Common myeloid progenitor, CD34-positive (primary cell): Measurements from ENCODE around the gene STAT3.
"Not testable (repeated sequence)": the region's sequence is repeated elsewhere in the genome, so short reads cannot be mapped to it uniquely, and the experiment has no call there.

Experiments used
- CTCF ChIA-PET: fragments of 350-600 bp; sonication (Branson Sonifier 250); formaldehyde crosslinking; loops from one replicate; lab custom pipeline; 2021; ENCODE audit warnings: antibody characterized with exemption; lab: Charles Lee
- POLR2A ChIA-PET: fragments of 350-600 bp; sonication (Branson Sonifier 250); formaldehyde crosslinking; loops from one replicate; lab custom pipeline; 2021; ENCODE audit warnings: antibody characterized with exemption; lab: Charles Lee
- DNase-seq, 3 donors: peaks; one replicate each; pipeline versions ENCODE4 v3.0.0 to v3.0.0-alpha.2; 2013
- H3K27ac ChIP-seq, 2 experiments: 1 replicate in 1 of 2; 2 replicates in 1 of 2; pipeline ENCODE4 v1.7.0; 2013; ENCODE audit warnings: inconsistent platforms in 2 of 2, low read length in 2 of 2, mild to moderate bottlenecking in 2 of 2, low read depth in 1 of 2, moderate library complexity in 1 of 2; ENCODE audit not compliant: severe bottlenecking in 2 of 2, insufficient read depth in 1 of 2, poor library complexity in 1 of 2
- H3K27me3 ChIP-seq, 5 experiments: replicated peaks in 2 of 5; 1 replicate in 3 of 5; 2 replicates in 2 of 5; pipeline versions ENCODE4 v1.6.1 to v1.7.0; 2013; ENCODE audit warnings: low read length in 4 of 5, mild to moderate bottlenecking in 2 of 5, moderate library complexity in 2 of 5, inconsistent platforms in 1 of 5; ENCODE audit not compliant: insufficient read depth in 5 of 5, control insufficient read depth in 4 of 5
- H3K36me3 ChIP-seq, 4 experiments: 1 replicate in 2 of 4; 2 replicates in 2 of 4; pipeline versions ENCODE4 v1.6.1 to v1.7.0; 2013; ENCODE audit warnings: low read length in 3 of 4, control low read depth in 1 of 4, mild to moderate bottlenecking in 1 of 4; ENCODE audit not compliant: control insufficient read depth in 4 of 4, insufficient read depth in 4 of 4
- H3K4me1 ChIP-seq, 4 experiments: 1 replicate in 3 of 4; 2 replicates in 1 of 4; pipeline versions ENCODE4 v1.6.1 to v1.7.1; 2013; ENCODE audit warnings: low read length in 3 of 4, mild to moderate bottlenecking in 3 of 4, control low read depth in 1 of 4, inconsistent platforms in 1 of 4, moderate library complexity in 1 of 4; ENCODE audit not compliant: control insufficient read depth in 4 of 4, insufficient read depth in 4 of 4; ENCODE audit errors: control extremely low read depth in 1 of 4
- H3K4me3 ChIP-seq, 7 experiments: 1 replicate in 4 of 7; 2 replicates in 3 of 7; pipeline versions ENCODE4 v1.5.1 to v1.7.0; 2013; ENCODE audit warnings: mild to moderate bottlenecking in 7 of 7, low read length in 6 of 7, moderate library complexity in 6 of 7, inconsistent platforms in 2 of 7, low read depth in 2 of 7, control low read depth in 1 of 7; ENCODE audit not compliant: insufficient read depth in 4 of 7, control insufficient read depth in 1 of 7; ENCODE audit errors: extremely low read depth in 1 of 7
- H3K9me3 ChIP-seq, 5 experiments: 1 replicate in 4 of 5; 2 replicates in 1 of 5; pipeline versions ENCODE4 v1.6.1 to v1.7.1; 2013; ENCODE audit warnings: low read length in 4 of 5, mild to moderate bottlenecking in 2 of 5, inconsistent platforms in 1 of 5, low read depth in 1 of 5, moderate library complexity in 1 of 5; ENCODE audit not compliant: control insufficient read depth in 4 of 5, insufficient read depth in 2 of 5; ENCODE audit errors: control extremely low read depth in 1 of 5
- WGBS: methylation state at CpG from one replicate; pipeline ENCODE4 v1.1.5; 2013; ENCODE audit not compliant: insufficient coverage; 5-methylcytosine and 5-hydroxymethylcytosine counted together

The STAT3 gene

GRCh38 chr17:42268236-42268635 lies 120.0 kb downstream of the STAT3 start:
- H3K4me3 ChIP-seq, result no peak overlapping the region
- no peaks in the 10 kb centered on the region for H3K9me3 ChIP-seq
- POLR2A ChIA-PET, result interaction anchor here (1.4 kb wide), 1 partner anchor 20 kb away, joined by 5 read pairs; the partner anchor contains the start of gene STAT5A
- no peak for DNase-seq
- CTCF ChIA-PET, result interaction anchor here (0.7 to 2.7 kb wide), 7 partner anchors 10 to 46 kb away, joined by 3 to 10 read pairs (median 3); no protein-coding TSS in a partner anchor
- peaks cover 0 to 5% (median 1%) of the 10 kb centered on the region in 4 experiments for H3K36me3 ChIP-seq
- H3K27me3 ChIP-seq, result no peaks in the 10 kb centered on the region
- 96% methylated on average over 4 of the region's 5 CpGs for WGBS
- peak overlapping the region in 1 of 2 experiments; percentile 70 for H3K27ac ChIP-seq
- peaks cover 19 to 38% (median 23%) of the 10 kb centered on the region in 4 experiments for H3K4me1 ChIP-seq

- 78% methylated on average over 6 of the region's 9 CpGs for WGBS
- H3K4me3 ChIP-seq, result no peak overlapping the region
- peaks cover 0 to 5% (median 1%) of the 10 kb centered on the region in 4 experiments for H3K36me3 ChIP-seq
- no peaks in the 10 kb centered on the region for H3K27me3 ChIP-seq
- H3K9me3 ChIP-seq, result no peaks in the 10 kb centered on the region
- DNase-seq, result peak; percentile 76 to 92 (median 83)
- ChIA-PET CTCF (interaction anchor here (0.5 to 1.8 kb wide), 7 partner anchors 10 to 1582 kb away, joined by 3 to 7 read pairs (median 3); no protein-coding TSS in a partner anchor), POLR2A (interaction anchor here (0.7 to 1.0 kb wide), 2 partner anchors 10 to 18 kb away, joined by 3 to 4 read pairs; no protein-coding TSS in a partner anchor)
- H3K4me1 ChIP-seq, result peaks cover 9 to 27% (median 12%) of the 10 kb centered on the region in 4 experiments
- peak overlapping the region in 1 of 2 experiments; percentile 70 for H3K27ac ChIP-seq
Measured at GRCh38 chr17:42266918-42267766, 121.1 kb downstream of the STAT3 start.

- Histone ChIP-seq H3K9me3 (no peaks in the 10 kb centered on the region), H3K27me3 (no peaks in the 10 kb centered on the region), H3K27ac (peak overlapping the region in 1 of 2 experiments; percentile 70), H3K4me3 (no peak overlapping the region), H3K36me3 (peaks cover 0 to 5% (median 1%) of the 10 kb centered on the region in 4 experiments), H3K4me1 (peaks cover 4 to 21% (median 7%) of the 10 kb centered on the region in 4 experiments)
- POLR2A ChIA-PET, result interaction anchor here (1.0 kb wide), 1 partner anchor 18 kb away, joined by 3 read pairs; no protein-coding TSS in a partner anchor
- CTCF ChIA-PET, result interaction anchor here (0.9 to 1.3 kb wide), 5 partner anchors 10 to 137 kb away, joined by 3 to 4 read pairs (median 3); no protein-coding TSS in a partner anchor
- DNase-seq, result no peak
- no CpG with 5 or more reads among the region's 2 CpGs for WGBS
Measured at GRCh38 chr17:42266462-42266861, 121.8 kb downstream of the STAT3 start.

GRCh38 chr17:42264366-42264765 lies 123.9 kb downstream of the STAT3 start:
- DNase-seq, H3K36me3 ChIP-seq, H3K27ac ChIP-seq, H3K4me3 ChIP-seq, H3K9me3 ChIP-seq, POLR2A ChIA-PET, H3K27me3 ChIP-seq, CTCF ChIA-PET: not testable (repeated sequence)
- H3K4me1 ChIP-seq, result peaks cover 0 to 15% (median 5%) of the 10 kb centered on the region in 4 experiments
- no CpG with 5 or more reads among the region's 4 CpGs for WGBS
